ENCODE data around the gene CGREF1. TPM values are rescaled to one million over a fixed set of nuclear protein-coding genes. Genes with fewer than 3 reads are reported as not detected.

CGREF1 gene
- total RNA-seq, 1 experiment from 2014 or later, result 12.9 TPM

DNA sequence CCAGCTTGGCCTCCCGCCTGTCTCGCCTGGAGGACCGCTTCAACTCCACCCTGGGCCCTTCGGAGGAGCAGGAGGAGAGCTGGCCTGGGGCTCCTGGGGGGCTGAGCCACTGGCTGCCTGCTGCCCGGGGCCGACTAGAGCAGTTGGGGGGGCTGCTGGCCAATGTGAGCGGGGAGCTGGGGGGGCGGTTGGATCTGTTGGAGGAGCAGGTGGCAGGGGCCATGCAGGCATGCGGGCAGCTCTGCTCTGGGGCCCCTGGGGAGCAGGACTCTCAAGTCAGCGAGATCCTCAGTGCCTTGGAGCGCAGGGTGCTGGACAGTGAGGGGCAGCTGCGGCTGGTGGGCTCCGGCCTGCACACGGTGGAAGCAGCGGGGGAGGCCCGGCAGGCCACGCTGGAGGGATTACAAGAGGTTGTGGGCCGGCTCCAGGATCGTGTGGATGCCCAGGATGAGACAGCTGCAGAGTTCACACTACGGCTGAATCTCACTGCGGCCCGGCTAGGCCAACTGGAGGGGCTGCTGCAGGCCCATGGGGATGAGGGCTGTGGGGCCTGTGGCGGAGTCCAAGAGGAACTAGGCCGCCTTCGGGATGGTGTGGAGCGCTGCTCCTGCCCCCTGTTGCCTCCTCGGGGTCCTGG, 36.0 kb downstream of the CGREF1 start:
- H3K27ac Mint-ChIP-seq (ENCODE audit: low read depth, unreplicated experiment), result no peak overlapping the region
- H3K27me3 Mint-ChIP-seq (ENCODE audit: insufficient read depth, unreplicated experiment), result peaks cover 5% of the 10 kb centered on the region
- no peaks in the 10 kb centered on the region for H3K9me3 Mint-ChIP-seq (ENCODE audit: unreplicated experiment)
- TF ChIP-seq, protein P1, sequence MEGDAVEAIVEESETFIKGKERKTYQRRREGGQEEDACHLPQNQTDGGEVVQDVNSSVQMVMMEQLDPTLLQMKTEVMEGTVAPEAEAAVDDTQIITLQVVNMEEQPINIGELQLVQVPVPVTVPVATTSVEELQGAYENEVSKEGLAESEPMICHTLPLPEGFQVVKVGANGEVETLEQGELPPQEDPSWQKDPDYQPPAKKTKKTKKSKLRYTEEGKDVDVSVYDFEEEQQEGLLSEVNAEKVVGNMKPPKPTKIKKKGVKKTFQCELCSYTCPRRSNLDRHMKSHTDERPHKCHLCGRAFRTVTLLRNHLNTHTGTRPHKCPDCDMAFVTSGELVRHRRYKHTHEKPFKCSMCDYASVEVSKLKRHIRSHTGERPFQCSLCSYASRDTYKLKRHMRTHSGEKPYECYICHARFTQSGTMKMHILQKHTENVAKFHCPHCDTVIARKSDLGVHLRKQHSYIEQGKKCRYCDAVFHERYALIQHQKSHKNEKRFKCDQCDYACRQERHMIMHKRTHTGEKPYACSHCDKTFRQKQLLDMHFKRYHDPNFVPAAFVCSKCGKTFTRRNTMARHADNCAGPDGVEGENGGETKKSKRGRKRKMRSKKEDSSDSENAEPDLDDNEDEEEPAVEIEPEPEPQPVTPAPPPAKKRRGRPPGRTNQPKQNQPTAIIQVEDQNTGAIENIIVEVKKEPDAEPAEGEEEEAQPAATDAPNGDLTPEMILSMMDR (IDR thresholded peaks at IDR 0.05; ENCODE audit: unreplicated experiment), result no peak
- H3K36me3 Mint-ChIP-seq (ENCODE audit: insufficient read depth, unreplicated experiment), result no peaks in the 10 kb centered on the region
- ChIA-PET POLR2A (interaction anchor here (0.9 to 3.3 kb wide), 7 partner anchors 11 to 238 kb away, joined by 3 to 18 read pairs (median 4); partner anchors contain the start of genes AGBL5, ATRAID, OST4 and PREB), CTCF (interaction anchor here (0.6 to 2.1 kb wide), 6 partner anchors 13 to 197 kb away, joined by 3 to 8 read pairs (median 3); no protein-coding TSS in a partner anchor)
- DNase-seq (ENCODE audit: unreplicated experiment), result no peak
- intact Hi-C loops (cut with micrococcal nuclease), result no loop called here
- BruUV-seq (replicated peaks), result no TSS peak
- H3K4me1 Mint-ChIP-seq (ENCODE audit: insufficient read depth, unreplicated experiment), result peaks cover 14% of the 10 kb centered on the region
- no peak overlapping the region for H3K4me3 Mint-ChIP-seq (ENCODE audit: unreplicated experiment)

DNA sequence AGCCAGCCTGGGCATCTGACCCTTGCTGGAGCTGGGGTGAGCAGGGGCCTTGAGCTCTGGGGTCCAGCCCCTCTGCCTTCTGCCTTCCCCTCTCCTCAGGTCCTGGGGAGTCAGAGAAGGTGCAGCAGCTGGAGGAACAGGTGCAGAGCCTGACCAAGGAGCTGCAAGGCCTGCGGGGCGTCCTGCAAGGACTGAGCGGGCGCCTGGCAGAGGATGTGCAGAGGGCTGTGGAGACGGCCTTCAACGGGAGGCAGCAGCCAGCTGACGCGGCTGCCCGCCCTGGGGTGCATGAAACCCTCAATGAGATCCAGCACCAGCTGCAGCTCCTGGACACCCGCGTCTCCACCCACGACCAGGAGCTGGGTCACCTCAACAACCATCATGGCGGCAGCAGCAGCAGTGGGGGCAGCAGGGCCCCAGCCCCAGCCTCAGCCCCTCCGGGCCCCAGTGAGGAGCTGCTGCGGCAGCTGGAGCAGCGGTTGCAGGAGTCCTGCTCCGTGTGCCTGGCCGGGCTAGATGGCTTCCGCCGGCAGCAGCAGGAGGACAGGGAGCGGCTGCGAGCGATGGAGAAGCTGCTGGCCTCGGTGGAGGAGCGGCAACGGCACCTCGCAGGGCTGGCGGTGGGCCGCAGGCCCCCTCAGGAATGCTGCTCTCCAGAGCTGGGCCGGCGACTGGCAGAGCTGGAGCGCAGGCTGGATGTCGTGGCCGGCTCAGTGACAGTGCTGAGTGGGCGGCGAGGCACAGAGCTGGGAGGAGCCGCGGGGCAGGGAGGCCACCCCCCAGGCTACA, 36.8 kb downstream of the CGREF1 start:
- no TSS peak for BruUV-seq (replicated peaks)
- H3K4me3 Mint-ChIP-seq (ENCODE audit: unreplicated experiment), result no peak overlapping the region
- CTCF ChIA-PET, result interaction anchor here (0.6 to 2.1 kb wide), 9 partner anchors 9 to 211 kb away, joined by 3 to 8 read pairs (median 3); no protein-coding TSS in a partner anchor
- H3K36me3 Mint-ChIP-seq (ENCODE audit: insufficient read depth, unreplicated experiment), result no peaks in the 10 kb centered on the region
- TF ChIP-seq, protein P1 (IDR thresholded peaks at IDR 0.05; ENCODE audit: unreplicated experiment), result no peak
- peaks cover 12% of the 10 kb centered on the region for H3K27me3 Mint-ChIP-seq (ENCODE audit: insufficient read depth, unreplicated experiment)
- DNase-seq (ENCODE audit: unreplicated experiment), result no peak
- POLR2A ChIA-PET, result interaction anchor here (0.8 to 3.3 kb wide), 6 partner anchors 11 to 240 kb away, joined by 3 to 18 read pairs (median 4); partner anchors contain the start of genes AGBL5, ATRAID, OST4 and SLC5A6
- peaks cover 18% of the 10 kb centered on the region for H3K4me1 Mint-ChIP-seq (ENCODE audit: insufficient read depth, unreplicated experiment)
- H3K27ac Mint-ChIP-seq (ENCODE audit: low read depth, unreplicated experiment), result no peak overlapping the region
- no peaks in the 10 kb centered on the region for H3K9me3 Mint-ChIP-seq (ENCODE audit: unreplicated experiment)
- intact Hi-C loops (cut with micrococcal nuclease), result no loop called here

DNA sequence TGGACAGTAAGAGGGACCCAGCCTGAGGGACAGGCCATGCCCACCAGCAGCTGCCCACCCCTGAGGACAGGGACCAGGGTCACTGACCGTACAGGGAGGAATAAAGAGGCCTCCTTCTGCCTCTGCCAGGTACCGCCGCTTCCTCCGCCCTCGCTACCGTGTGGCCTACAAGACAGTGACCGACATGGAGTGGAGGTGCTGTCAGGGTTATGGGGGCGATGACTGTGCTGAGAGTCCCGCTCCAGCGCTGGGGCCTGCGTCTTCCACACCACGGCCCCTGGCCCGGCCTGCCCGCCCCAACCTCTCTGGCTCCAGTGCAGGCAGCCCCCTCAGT, 38.4 kb downstream of the CGREF1 start:
- CTCF ChIA-PET, result interaction anchor here (0.6 to 2.1 kb wide), 6 partner anchors 13 to 1973 kb away, joined by 3 to 10 read pairs (median 4); no protein-coding TSS in a partner anchor
- H3K27me3 Mint-ChIP-seq (ENCODE audit: insufficient read depth, unreplicated experiment), result peaks cover 28% of the 10 kb centered on the region
- H3K36me3 Mint-ChIP-seq (ENCODE audit: insufficient read depth, unreplicated experiment), result no peaks in the 10 kb centered on the region
- DNase-seq (ENCODE audit: unreplicated experiment), result no peak
- TF ChIP-seq, protein P1 (IDR thresholded peaks at IDR 0.05; ENCODE audit: unreplicated experiment), result no peak
- H3K4me3 Mint-ChIP-seq (ENCODE audit: unreplicated experiment), result no peak overlapping the region
- POLR2A ChIA-PET, result interaction anchor here (0.7 to 3.0 kb wide), 3 partner anchors 9 to 133 kb away, joined by 4 to 18 read pairs (median 4); partner anchors contain the start of gene OST4
- intact Hi-C loops (cut with micrococcal nuclease), result no loop called here
- peaks cover 18% of the 10 kb centered on the region for H3K4me1 Mint-ChIP-seq (ENCODE audit: insufficient read depth, unreplicated experiment)
- no peak overlapping the region for H3K27ac Mint-ChIP-seq (ENCODE audit: low read depth, unreplicated experiment)
- no peaks in the 10 kb centered on the region for H3K9me3 Mint-ChIP-seq (ENCODE audit: unreplicated experiment)
- no TSS peak for BruUV-seq (replicated peaks)

DNA sequence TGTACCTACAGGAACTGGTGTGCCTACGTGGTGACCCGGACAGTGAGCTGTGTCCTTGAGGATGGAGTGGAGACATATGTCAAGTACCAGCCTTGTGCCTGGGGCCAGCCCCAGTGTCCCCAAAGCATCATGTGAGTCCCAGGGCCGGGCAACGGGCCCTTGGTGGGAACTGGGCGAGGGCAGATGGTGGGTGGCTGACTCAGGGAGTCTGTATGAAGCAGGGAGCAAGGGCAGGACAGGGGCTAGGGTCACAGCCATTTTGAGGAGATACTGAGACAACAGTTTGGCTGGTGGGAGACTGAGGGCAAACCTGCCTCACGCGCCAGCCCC, 38.8 kb downstream of the CGREF1 start:
- BruUV-seq (replicated peaks), result no TSS peak
- CTCF ChIA-PET, result interaction anchor here (1.3 kb wide), 1 partner anchor 12 kb away, joined by 10 read pairs; no protein-coding TSS in a partner anchor
- Mint-ChIP-seq H3K27ac (ENCODE audit: low read depth, unreplicated experiment) (no peak overlapping the region), H3K4me1 (ENCODE audit: insufficient read depth, unreplicated experiment) (peaks cover 18% of the 10 kb centered on the region), H3K36me3 (ENCODE audit: insufficient read depth, unreplicated experiment) (no peaks in the 10 kb centered on the region), H3K27me3 (ENCODE audit: insufficient read depth, unreplicated experiment) (peaks cover 28% of the 10 kb centered on the region), H3K4me3 (ENCODE audit: unreplicated experiment) (no peak overlapping the region), H3K9me3 (ENCODE audit: unreplicated experiment) (no peaks in the 10 kb centered on the region)
- intact Hi-C loops (cut with micrococcal nuclease), result no loop called here
- TF ChIP-seq, protein P1 (IDR thresholded peaks at IDR 0.05; ENCODE audit: unreplicated experiment), result no peak
- DNase-seq (ENCODE audit: unreplicated experiment), result no peak
- POLR2A ChIA-PET, result interaction anchor here (1.0 to 3.0 kb wide), 2 partner anchors 9 to 133 kb away, joined by 4 to 18 read pairs; partner anchors contain the start of gene OST4
